K562 (cell line): ENCODE data around the gene IFITM2. TPM values are rescaled to one million over a fixed set of nuclear protein-coding genes. Genes with fewer than 3 reads are reported as not detected.

ENCODE experiments used
- ARNT ChIP-seq, 2 experiments: fragments of 450-650 bp; IDR thresholded peaks; 2 replicates each; pipeline ENCODE4 v1.6.1; 2016; ENCODE audit warnings: mild to moderate bottlenecking in 1 of 2
- CBFB ChIP-seq: sonication (generic); formaldehyde crosslinking; IDR thresholded peaks from 2 replicates; pipeline ENCODE4 v1.4.0; 2020; ENCODE audit warnings: mild to moderate bottlenecking, missing genetic modification reagents
- CCNT2 ChIP-seq: IDR thresholded peaks from 2 replicates; pipeline ENCODE4 v1.6.1; 2011; ENCODE audit warnings: borderline replicate concordance, low read depth, mild to moderate bottlenecking, moderate library complexity, mixed read lengths, low read length; ENCODE audit not compliant: insufficient read length; ENCODE audit errors: extremely low read depth
- DPF2 ChIP-seq: fragments of 450-650 bp; IDR thresholded peaks from 2 replicates; pipeline ENCODE4 v1.6.1; 2016
- EZH2 ChIP-seq: IDR thresholded peaks from 2 replicates; pipeline ENCODE4 v1.6.1; 2012; ENCODE audit warnings: low read depth, mild to moderate bottlenecking, inconsistent platforms, low read length, borderline replicate concordance
- GABPA ChIP-seq: fragments of 200-800 bp; sonication (Bioruptor generic); conservative IDR thresholded peaks from 2 replicates; pipeline ENCODE4 v1.6.1; 2016; ENCODE audit warnings: low read depth, missing genetic modification characterization, missing compliant biosample characterization
- MXD1 ChIP-seq: fragments of 250-450 bp; sonication (Bioruptor Pico); IDR thresholded peaks from 2 replicates; pipeline ENCODE4 v1.8.0; 2021; ENCODE audit warnings: borderline replicate concordance, mild to moderate bottlenecking, moderate library complexity; ENCODE audit not compliant: poor library complexity, severe bottlenecking
- RBM15 ChIP-seq: fragments of 200-400 bp; formaldehyde crosslinking; IDR thresholded peaks from 2 replicates; pipeline ENCODE4 v1.6.1; 2018; ENCODE audit warnings: mild to moderate bottlenecking, low read length, moderate library complexity; ENCODE audit not compliant: insufficient read depth
- USF2 ChIP-seq: sonication (generic); formaldehyde crosslinking; IDR thresholded peaks from 2 replicates; pipeline ENCODE4 v1.5.0; 2020; ENCODE audit warnings: missing genetic modification reagents
- ZFX ChIP-seq: sonication (generic); formaldehyde crosslinking; IDR thresholded peaks from 2 replicates; pipeline ENCODE4 v1.8.0; 2022; ENCODE audit warnings: mild to moderate bottlenecking, missing genetic modification reagents, moderate library complexity
- ZNF282 ChIP-seq: sonication (generic); formaldehyde crosslinking; IDR thresholded peaks from 2 replicates; pipeline ENCODE4 v1.8.1; 2023; ENCODE audit warnings: missing genetic modification reagents
- ZNF431 ChIP-seq: sonication (generic); formaldehyde crosslinking; IDR thresholded peaks from 2 replicates; pipeline ENCODE4 v1.8.0; 2022; ENCODE audit warnings: mild to moderate bottlenecking, missing genetic modification reagents
- ZNF445 ChIP-seq: fragments of 250-450 bp; sonication (Bioruptor Pico); IDR thresholded peaks from 2 replicates; pipeline ENCODE4 v1.4.0; 2020; ENCODE audit warnings: low read depth, mild to moderate bottlenecking, moderate library complexity
- ZNF707 ChIP-seq: fragments of 250-450 bp; sonication (Bioruptor Pico); conservative IDR thresholded peaks from 2 replicates; pipeline ENCODE4 v1.8.0; 2022; ENCODE audit warnings: inconsistent platforms, mild to moderate bottlenecking, moderate library complexity
- ZNF740 ChIP-seq, 3 experiments: fragments of 200-800 bp in 1 of 3; sonication (Bioruptor generic) in 1 of 3; sonication (generic) in 1 of 3; formaldehyde crosslinking in 1 of 3; IDR thresholded peaks; 2 replicates each; pipeline versions ENCODE4 v1.6.1 to v1.8.0; 2016 to 2022; ENCODE audit warnings: mild to moderate bottlenecking in 2 of 3, missing compliant biosample characterization in 2 of 3, missing genetic modification characterization in 2 of 3, missing genetic modification reagents in 1 of 3
- polyA plus RNA-seq, 8 experiments: library from polyadenylated mRNA; depleted of rRNA in 4 of 8; stranded (reverse) in 5 of 8; unstranded in 3 of 8; fragments of >200 nt; fragmentation: Nextera tagmentation in 2 of 8; fragmentation: Illumina TruSeq in 1 of 8; extraction: Ambion mirVana in 2 of 8; extraction: Trizol in 1 of 8; gene quantifications; 2 replicates each; pipeline versions ENCODE4 v1.2.1 to v1.2.3, GENCODE V29; 2011 to 2014; ENCODE audit warnings: inconsistent platforms in 1 of 8, missing spikeins in 1 of 8
- total RNA-seq, 7 experiments: library from RNA; depleted of rRNA in 6 of 7; stranded (reverse); fragments of >200 nt in 6 of 7; fragmentation: Illumina TruSeq in 2 of 7; extraction: Trizol in 2 of 7; gene quantifications; 2 replicates each; pipeline versions ENCODE4 v1.2.1 to v1.2.3, GENCODE V29; 2011 to 2021; ENCODE audit warnings: low replicate concordance in 1 of 7
- TF ChIP-seq, protein P1 (sequence below): fragments of 250-450 bp; sonication (Bioruptor Pico); IDR thresholded peaks from 2 replicates; pipeline ENCODE4 v1.8.0; 2022; ENCODE audit warnings: inconsistent platforms
- TF ChIP-seq, protein P2 (sequence below): fragments of 450-650 bp; IDR thresholded peaks from 2 replicates; pipeline ENCODE4 v1.6.1; 2016; ENCODE audit warnings: low read depth, mild to moderate bottlenecking, moderate library complexity
- TF ChIP-seq, protein P3 (sequence below): sonication (generic); formaldehyde crosslinking; IDR thresholded peaks from 2 replicates; pipeline ENCODE4 v1.9.0; 2022; ENCODE audit warnings: mild to moderate bottlenecking, missing genetic modification reagents
- TF ChIP-seq, protein P4 (sequence below): sonication (generic); formaldehyde crosslinking; IDR thresholded peaks from 2 replicates; pipeline ENCODE4 v1.8.0; 2022; ENCODE audit warnings: missing genetic modification reagents, mild to moderate bottlenecking, borderline replicate concordance
- TF ChIP-seq, protein P5 (sequence below): fragments of 250-450 bp; sonication (Bioruptor Pico); IDR thresholded peaks from 2 replicates; pipeline ENCODE4 v1.5.0; 2021

IFITM2 gene
- total and polyA plus RNA-seq, 9 of the 15 experiments (the other 6 are each of a cell fraction or from before 2014, with no cell fraction given) = 52.8 to 4,872 (median 356) TPM

- TF ChIP-seq ZNF445 (CRISPR knock-in tag) (peak; percentile 81; the same call in 1 of the 2 replicates), ZNF740 (CRISPR knock-in tag; IDR thresholded peaks at IDR 0.05) (no peak), ZNF740 (tag; IDR thresholded peaks at IDR 0.05) (peak in 1 of 2 experiments; percentile 97; a peak in 2 of 4 replicates), ZNF707 (CRISPR knock-in tag) (peak; percentile 81), USF2 (no peak), ARNT (IDR thresholded peaks at IDR 0.05) (no peak), GABPA (tag) (no peak), DPF2 (no peak), RBM15 (no peak), EZH2 (no peak), ZNF431 (no peak), MXD1 (peak; percentile 63), ZFX (CRISPR knock-in tag) (no peak), CCNT2 (no peak), CBFB (CRISPR knock-in tag) (no peak), ZNF282 (CRISPR knock-in tag) (no peak)
- TF ChIP-seq, protein P1, sequence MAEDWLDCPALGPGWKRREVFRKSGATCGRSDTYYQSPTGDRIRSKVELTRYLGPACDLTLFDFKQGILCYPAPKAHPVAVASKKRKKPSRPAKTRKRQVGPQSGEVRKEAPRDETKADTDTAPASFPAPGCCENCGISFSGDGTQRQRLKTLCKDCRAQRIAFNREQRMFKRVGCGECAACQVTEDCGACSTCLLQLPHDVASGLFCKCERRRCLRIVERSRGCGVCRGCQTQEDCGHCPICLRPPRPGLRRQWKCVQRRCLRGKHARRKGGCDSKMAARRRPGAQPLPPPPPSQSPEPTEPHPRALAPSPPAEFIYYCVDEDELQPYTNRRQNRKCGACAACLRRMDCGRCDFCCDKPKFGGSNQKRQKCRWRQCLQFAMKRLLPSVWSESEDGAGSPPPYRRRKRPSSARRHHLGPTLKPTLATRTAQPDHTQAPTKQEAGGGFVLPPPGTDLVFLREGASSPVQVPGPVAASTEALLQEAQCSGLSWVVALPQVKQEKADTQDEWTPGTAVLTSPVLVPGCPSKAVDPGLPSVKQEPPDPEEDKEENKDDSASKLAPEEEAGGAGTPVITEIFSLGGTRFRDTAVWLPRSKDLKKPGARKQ (CRISPR knock-in tag) = 0 out of 2 replicates have a peak, but pooled peaks have one; percentile 87
- TF ChIP-seq, protein P2, sequence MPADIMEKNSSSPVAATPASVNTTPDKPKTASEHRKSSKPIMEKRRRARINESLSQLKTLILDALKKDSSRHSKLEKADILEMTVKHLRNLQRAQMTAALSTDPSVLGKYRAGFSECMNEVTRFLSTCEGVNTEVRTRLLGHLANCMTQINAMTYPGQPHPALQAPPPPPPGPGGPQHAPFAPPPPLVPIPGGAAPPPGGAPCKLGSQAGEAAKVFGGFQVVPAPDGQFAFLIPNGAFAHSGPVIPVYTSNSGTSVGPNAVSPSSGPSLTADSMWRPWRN = no peak
- TF ChIP-seq, protein P3, sequence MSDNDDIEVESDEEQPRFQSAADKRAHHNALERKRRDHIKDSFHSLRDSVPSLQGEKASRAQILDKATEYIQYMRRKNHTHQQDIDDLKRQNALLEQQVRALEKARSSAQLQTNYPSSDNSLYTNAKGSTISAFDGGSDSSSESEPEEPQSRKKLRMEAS (CRISPR knock-in tag) = no peak
- TF ChIP-seq, protein P4, sequence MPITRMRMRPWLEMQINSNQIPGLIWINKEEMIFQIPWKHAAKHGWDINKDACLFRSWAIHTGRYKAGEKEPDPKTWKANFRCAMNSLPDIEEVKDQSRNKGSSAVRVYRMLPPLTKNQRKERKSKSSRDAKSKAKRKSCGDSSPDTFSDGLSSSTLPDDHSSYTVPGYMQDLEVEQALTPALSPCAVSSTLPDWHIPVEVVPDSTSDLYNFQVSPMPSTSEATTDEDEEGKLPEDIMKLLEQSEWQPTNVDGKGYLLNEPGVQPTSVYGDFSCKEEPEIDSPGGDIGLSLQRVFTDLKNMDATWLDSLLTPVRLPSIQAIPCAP (CRISPR knock-in tag) = no peak
- TF ChIP-seq, protein P5, sequence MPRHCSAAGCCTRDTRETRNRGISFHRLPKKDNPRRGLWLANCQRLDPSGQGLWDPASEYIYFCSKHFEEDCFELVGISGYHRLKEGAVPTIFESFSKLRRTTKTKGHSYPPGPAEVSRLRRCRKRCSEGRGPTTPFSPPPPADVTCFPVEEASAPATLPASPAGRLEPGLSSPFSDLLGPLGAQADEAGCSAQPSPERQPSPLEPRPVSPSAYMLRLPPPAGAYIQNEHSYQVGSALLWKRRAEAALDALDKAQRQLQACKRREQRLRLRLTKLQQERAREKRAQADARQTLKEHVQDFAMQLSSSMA (CRISPR knock-in tag) = 0 out of 2 replicates have a peak, but pooled peaks have one; percentile 54
Observed at GRCh38 chr11:352456-353031, 44.9 kb downstream of the IFITM2 start (continued).
